ENCODE measurements around the gene RIMBP2.

Gene RIMBP2

DNA sequence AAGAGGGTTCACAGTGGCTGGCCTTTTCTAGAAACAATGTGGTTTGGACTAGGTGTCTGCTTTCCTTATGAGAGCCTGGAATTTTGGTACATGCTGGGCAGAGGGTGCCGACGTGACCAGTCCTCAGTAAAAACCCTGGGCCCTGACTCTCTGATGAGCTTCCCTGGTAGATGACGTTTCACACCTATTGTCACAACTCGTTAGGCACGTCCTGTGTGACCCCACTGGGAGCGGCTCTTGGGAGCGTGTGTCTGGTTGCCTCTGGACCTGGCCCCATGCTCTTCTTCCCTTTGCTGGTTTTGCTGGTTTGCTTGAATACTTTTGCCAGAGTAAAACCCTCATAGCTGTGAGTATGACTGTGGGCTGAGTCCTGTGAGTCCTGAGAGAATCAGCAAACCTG is 136.9 kb downstream of the RIMBP2 start:
- in situ Hi-C loops (cut with HindIII; ENCODE audit: low pct_unique_long_range_greater_than_20kb, low sequenced_read_pairs) = no loop called here

GRCh38 chr12:130577351-130577750 is 138.7 kb downstream of the RIMBP2 start:
- DNase-seq (ENCODE audit: low read depth in 1 of 2, low spot score in 1 of 2) = no peak
- in situ Hi-C loops (cut with HindIII; ENCODE audit: low pct_unique_long_range_greater_than_20kb, low sequenced_read_pairs) = no loop called here
- TF ChIP-seq JUND (IDR thresholded peaks at IDR 0.05; ENCODE audit: low read depth) = no peak

More for the DNA sequence above, 136.9 kb downstream of the RIMBP2 start:
- TF ChIP-seq JUND (IDR thresholded peaks at IDR 0.05; ENCODE audit: low read depth) = no peak
- DNase-seq (ENCODE audit: low read depth in 1 of 2, low spot score in 1 of 2) = no peak

GRCh38 chr12:130576371-130576816 is 139.7 kb downstream of the RIMBP2 start:
- no peak for TF ChIP-seq JUND (IDR thresholded peaks at IDR 0.05; ENCODE audit: low read depth)
- in situ Hi-C loops (cut with HindIII; ENCODE audit: low pct_unique_long_range_greater_than_20kb, low sequenced_read_pairs) = no loop called here
- no peak for DNase-seq (ENCODE audit: low read depth in 1 of 2, low spot score in 1 of 2)

DNA sequence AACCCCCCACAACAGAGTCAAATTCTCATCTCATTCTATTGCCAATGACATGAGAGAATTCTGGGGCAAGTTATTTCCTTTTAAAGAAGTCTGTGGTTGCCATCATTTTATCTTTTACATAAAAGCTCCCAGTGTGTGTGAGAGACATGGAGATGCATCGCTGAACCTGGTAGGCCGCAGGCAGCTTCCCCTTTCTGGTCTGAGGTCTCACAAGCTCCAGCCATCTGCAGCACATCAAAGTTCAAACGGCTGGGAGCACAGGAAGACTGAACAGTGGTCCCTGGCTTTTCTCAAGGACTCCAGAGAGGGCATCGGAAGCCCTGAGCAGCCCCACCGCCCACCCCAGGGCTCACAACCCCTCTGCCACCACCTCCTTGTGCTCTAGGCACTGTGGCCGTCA is 141.7 kb downstream of the RIMBP2 start:
- in situ Hi-C loops (cut with HindIII; ENCODE audit: low pct_unique_long_range_greater_than_20kb, low sequenced_read_pairs) = no loop called here
- DNase-seq (ENCODE audit: low read depth in 1 of 2, low spot score in 1 of 2) = no peak
- no peak for TF ChIP-seq JUND (IDR thresholded peaks at IDR 0.05; ENCODE audit: low read depth)

DNA sequence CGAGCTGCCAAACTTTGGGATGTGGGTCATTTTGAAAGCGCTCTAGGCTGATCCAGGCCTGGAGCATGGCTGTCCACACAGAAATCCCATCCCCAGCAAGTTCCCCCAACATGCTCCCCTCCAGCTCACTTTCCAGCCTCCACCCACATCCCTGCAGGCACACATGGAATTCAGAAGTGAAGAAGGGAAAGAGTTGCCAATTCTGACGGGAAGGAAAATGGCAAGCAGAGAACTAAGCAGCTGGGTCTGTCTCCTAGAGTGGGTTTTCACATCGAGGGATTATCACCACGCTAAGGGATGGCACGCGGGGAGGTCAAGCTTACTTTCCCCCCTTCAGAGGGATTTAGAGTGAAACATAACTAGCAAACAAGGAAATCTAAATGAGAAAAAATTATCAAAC is 142.3 kb downstream of the RIMBP2 start:
- no peak for DNase-seq (ENCODE audit: low read depth in 1 of 2, low spot score in 1 of 2)
- in situ Hi-C loops (cut with HindIII; ENCODE audit: low pct_unique_long_range_greater_than_20kb, low sequenced_read_pairs) = no loop called here
- no peak for TF ChIP-seq JUND (IDR thresholded peaks at IDR 0.05; ENCODE audit: low read depth)

DNA sequence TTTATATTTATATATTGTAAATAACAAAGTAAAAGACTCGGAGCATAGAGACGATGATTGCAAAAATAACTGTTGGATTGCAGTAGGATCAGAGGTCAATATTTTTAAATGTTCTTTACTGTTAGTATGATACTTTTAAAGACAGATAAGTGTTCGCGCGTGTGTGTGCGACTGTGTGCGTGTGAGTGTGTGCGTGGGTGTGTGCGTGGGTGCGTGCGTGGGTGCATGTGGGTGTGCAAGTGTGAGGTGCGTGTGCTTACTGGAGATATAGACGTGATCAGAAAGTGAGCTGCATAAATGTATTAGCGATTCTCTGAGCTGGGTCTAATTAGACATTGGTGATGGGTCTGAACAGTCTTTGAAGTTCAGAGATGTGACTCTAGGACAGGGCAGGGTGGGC is 142.9 kb downstream of the RIMBP2 start:
- DNase-seq (ENCODE audit: low read depth in 1 of 2, low spot score in 1 of 2) = no peak
- in situ Hi-C loops (cut with HindIII; ENCODE audit: low pct_unique_long_range_greater_than_20kb, low sequenced_read_pairs) = no loop called here
- no peak for TF ChIP-seq JUND (IDR thresholded peaks at IDR 0.05; ENCODE audit: low read depth)

GRCh38 chr12:130572553-130572952 is 143.5 kb downstream of the RIMBP2 start:
- DNase-seq (ENCODE audit: low read depth in 1 of 2, low spot score in 1 of 2) = no peak
- in situ Hi-C loops (cut with HindIII; ENCODE audit: low pct_unique_long_range_greater_than_20kb, low sequenced_read_pairs) = no loop called here
- TF ChIP-seq JUND (IDR thresholded peaks at IDR 0.05; ENCODE audit: low read depth) = no peak

DNA sequence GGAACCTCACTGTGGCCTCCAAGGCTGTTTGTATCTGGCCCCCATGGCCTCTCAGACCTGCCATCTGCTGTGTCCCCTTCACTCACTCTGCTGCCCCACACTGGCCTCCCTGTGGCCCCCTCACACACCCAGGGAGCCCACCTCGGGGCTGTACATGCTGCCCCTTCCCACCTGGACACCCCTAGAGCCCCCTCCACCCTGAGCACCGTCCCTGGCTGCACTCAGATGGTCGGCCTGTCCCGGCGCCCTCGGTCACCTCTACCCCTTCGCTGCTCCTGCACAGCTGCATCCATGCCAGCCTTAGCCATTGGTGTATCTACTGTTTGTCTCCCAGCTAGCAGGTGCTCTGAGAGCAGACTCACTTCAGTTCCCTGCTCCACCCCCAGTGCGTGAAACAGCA is 144.4 kb downstream of the RIMBP2 start:
- no peak for DNase-seq (ENCODE audit: low read depth in 1 of 2, low spot score in 1 of 2)
- in situ Hi-C loops (cut with HindIII; ENCODE audit: low pct_unique_long_range_greater_than_20kb, low sequenced_read_pairs) = no loop called here
- no peak for TF ChIP-seq JUND (IDR thresholded peaks at IDR 0.05; ENCODE audit: low read depth)

- TF ChIP-seq JUND (IDR thresholded peaks at IDR 0.05; ENCODE audit: low read depth) = no peak
- DNase-seq (ENCODE audit: low read depth in 1 of 2, low spot score in 1 of 2) = no peak
- in situ Hi-C loops (cut with HindIII; ENCODE audit: low pct_unique_long_range_greater_than_20kb, low sequenced_read_pairs) = no loop called here
Observed at GRCh38 chr12:130571089-130571488, 145.0 kb downstream of the RIMBP2 start.

GRCh38 chr12:130569521-130569920 is 146.6 kb downstream of the RIMBP2 start:
- DNase-seq (ENCODE audit: low read depth in 1 of 2, low spot score in 1 of 2) = no peak
- no peak for TF ChIP-seq JUND (IDR thresholded peaks at IDR 0.05; ENCODE audit: low read depth)
- in situ Hi-C loops (cut with HindIII; ENCODE audit: low pct_unique_long_range_greater_than_20kb, low sequenced_read_pairs) = no loop called here

GRCh38 chr12:130568501-130568900 is 147.6 kb downstream of the RIMBP2 start:
- DNase-seq (ENCODE audit: low read depth in 1 of 2, low spot score in 1 of 2) = no peak
- in situ Hi-C loops (cut with HindIII; ENCODE audit: low pct_unique_long_range_greater_than_20kb, low sequenced_read_pairs) = no loop called here

GRCh38 chr12:130568041-130568440 is 148.1 kb downstream of the RIMBP2 start:
- TF ChIP-seq JUND (IDR thresholded peaks at IDR 0.05; ENCODE audit: low read depth) = no peak
- DNase-seq (ENCODE audit: low read depth in 1 of 2, low spot score in 1 of 2) = no peak
- in situ Hi-C loops (cut with HindIII; ENCODE audit: low pct_unique_long_range_greater_than_20kb, low sequenced_read_pairs) = no loop called here

More at GRCh38 chr12:130568501-130568900, 147.6 kb downstream of the RIMBP2 start:
- TF ChIP-seq JUND (IDR thresholded peaks at IDR 0.05; ENCODE audit: low read depth) = no peak

DNA sequence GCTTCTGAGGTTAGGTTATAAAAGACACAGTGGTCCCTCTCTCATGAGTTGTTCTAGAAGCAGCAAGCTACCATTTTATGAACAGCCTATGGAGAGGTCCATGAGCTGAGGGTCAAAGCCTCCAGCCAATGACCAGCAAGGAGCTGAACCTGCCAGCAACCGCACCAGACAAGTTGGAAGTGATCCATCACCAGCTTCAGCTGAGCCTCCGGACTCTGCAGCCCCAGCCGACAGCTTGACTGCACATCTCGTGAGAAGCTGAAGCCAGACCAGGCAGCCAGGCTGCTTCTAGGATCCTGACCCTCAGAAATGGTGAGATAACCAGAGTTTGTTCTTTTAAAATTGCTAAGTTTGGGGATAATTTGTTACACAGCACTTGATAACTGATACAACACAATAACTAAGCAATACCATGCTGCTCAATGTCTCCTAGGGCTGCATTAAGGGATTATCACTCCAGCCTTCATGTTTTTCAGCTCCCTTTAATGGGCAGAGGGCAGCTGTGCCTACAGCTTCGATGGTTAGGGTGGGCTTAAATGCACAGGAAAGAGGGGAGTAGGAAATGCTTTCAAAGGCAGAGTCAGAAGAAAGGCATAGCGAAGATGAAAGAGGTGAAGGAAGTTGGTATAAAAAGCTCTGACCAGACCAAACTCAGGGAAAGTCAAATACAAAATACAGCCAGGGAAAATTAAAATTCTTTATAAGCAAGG is 149.5 kb downstream of the RIMBP2 start:
- DNase-seq (ENCODE audit: low read depth in 1 of 2, low spot score in 1 of 2) = no peak
- in situ Hi-C loops (cut with HindIII; ENCODE audit: low pct_unique_long_range_greater_than_20kb, low sequenced_read_pairs) = no loop called here
- no peak for TF ChIP-seq JUND (IDR thresholded peaks at IDR 0.05; ENCODE audit: low read depth)

DNA sequence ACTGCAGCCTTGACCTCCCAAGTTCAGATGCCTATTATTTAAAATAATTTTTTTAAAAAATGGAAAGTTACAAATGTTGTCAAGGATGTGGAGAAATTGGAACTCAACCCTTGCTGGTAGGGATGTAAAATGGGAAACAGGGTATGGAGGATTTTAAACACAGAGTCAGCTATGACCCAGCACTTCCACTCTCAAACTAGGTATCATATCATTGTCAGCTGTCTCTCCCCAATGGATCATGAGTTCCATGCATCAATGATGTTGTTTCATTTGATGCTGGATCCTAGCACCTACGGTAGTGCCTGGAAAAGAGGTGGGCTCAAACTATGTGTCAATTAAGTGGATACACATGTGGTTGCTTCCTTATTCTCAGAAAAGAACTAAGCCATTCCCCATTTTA is 150.9 kb downstream of the RIMBP2 start:
- TF ChIP-seq JUND (IDR thresholded peaks at IDR 0.05; ENCODE audit: low read depth) = no peak
- DNase-seq (ENCODE audit: low read depth in 1 of 2, low spot score in 1 of 2) = no peak
- in situ Hi-C loops (cut with HindIII; ENCODE audit: low pct_unique_long_range_greater_than_20kb, low sequenced_read_pairs) = no loop called here

Data from T47D (cell line).